DMS 273 treated with DMSO at 0.1 percent for 48 hours (cell line): ENCODE data around the gene TAS2R13.

Source experiments
- DNase-seq: peaks from one replicate; lab custom pipeline; 2025; lab: John Stamatoyannopoulos, UW

Gene TAS2R13, protein sequence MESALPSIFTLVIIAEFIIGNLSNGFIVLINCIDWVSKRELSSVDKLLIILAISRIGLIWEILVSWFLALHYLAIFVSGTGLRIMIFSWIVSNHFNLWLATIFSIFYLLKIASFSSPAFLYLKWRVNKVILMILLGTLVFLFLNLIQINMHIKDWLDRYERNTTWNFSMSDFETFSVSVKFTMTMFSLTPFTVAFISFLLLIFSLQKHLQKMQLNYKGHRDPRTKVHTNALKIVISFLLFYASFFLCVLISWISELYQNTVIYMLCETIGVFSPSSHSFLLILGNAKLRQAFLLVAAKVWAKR

DNA sequence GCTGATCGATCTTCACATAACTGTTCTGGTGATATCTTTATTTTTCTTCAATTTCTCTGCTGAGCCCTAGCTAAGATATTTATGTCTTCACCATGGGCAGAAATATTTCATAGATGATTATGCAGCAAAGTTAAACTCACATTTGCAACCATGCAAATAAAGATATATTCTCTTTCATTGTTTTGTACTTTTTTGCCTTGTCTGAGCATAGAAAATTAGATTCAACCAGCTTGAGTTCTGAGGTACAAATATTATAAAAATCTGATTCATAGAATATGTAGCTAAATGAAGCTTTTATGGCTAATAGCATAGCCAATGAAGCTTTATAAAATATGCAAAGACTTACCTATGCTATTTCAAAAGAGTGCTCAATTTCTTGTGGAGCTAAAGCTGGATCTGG, at the start of gene TAS2R13:
TSS of gene TAS2R13 (minus strand) at position 101 of the 400 bp plus-strand sequence. CDS start 264 bp downstream, outside the sequence.
- no peak for DNase-seq

DNA sequence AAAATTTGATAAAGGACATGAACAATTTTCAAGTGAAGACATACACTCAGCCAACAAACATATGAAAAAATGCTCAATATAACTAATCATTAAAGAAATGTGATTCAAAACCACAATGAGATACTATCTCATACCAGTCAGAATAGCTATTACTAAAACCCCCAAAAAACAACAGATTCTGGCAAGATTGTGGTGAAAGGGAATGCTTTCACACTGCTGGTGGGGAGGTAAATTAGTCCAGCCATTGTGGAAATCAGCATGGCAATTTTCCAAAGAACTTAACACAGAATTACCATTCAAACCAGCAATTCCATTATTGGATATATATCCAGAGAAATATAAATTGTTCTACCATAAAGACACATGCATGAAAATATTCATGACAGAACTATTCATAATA, 48.4 kb upstream of the TAS2R13 start:
- no peak for DNase-seq

DNA sequence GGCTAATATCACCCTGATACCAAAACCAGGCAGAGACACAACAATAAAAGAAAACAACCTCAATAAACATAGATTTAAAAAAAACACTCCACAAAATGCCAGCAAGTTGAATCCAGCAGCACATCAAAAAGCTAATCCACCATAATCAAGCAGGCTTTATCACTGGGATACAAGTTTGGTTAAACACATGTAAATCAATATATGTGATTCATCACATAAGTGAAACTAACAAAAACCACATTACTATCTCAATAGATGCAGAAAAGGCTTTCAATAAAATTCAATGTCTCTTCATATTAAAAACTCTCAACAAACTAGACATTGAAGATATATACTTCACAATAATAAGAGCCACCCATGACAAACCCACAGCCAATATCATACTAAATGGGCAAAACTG, 46.7 kb upstream of the TAS2R13 start:
- DNase-seq: no peak

DNA sequence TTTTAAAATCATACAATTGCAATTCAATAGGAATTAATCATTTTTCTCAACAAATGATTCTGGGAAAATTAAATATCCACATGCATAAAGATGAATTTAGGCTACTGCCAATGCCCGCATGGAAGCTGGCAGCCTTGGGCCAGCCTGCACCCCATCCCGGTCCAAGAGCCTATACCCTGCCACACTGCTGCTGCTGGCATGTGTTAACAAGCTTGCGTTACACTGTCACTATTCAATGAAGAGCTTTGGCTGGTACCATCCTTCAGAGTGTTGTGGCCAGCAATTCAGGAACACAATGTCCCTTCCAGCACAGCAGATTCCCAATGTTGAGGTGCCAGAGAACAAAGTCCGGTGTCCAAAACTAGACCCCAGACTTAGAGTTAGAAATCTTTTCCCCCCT, 43.3 kb upstream of the TAS2R13 start:
- no peak for DNase-seq

DNA sequence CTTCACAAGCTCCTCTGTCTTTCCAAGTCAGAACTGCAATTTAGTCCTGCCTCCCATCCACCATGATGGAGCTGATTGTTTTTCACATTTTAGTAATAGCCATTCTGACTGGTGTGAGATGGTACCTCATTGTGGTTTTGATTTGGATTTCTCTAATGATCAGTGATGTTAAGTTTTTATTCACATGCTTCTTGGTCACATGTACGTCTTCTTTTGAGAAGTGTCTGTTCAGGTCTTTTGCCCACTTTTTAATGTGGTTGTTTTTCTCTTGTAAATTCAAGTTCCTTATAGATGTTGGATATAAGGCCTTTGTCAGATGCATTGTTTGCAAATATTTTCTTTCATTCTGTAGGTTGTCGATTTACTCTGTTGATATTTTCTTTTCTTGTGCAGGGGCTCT, 33.8 kb upstream of the TAS2R13 start:
- DNase-seq: no peak

DNA sequence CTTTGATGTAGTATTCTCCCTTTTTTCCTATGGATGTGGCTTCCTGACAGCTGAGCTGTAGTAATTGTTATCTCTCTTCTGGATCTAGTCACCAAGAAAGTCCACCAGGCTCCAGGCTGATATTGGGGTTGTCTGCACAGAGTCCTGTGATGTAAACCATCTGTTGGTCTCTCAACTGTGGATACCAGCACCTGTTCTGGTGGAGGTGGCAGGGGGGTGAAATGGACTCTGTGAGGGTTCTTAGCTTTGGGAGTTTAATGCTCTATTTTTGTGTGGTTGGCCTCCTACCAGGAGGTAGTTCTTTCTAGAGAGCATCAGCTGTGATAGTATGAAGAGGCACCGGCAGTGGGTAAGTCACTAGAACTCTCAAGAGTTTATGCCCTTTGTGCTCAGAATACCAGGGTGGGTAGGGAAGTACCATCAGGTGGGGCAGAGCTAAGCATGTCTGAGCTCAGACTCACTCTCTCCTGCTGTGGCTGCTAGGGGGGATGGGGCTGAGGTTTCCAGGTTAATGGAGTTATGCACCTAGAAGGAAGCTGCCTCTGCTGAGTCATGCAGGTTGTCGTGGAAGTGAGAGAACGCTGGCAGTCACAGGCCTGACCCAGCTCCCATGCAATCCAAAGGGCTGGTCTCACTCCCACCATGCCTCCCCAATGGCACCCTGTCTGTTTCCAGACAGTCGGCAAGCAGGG, 32.7 kb upstream of the TAS2R13 start:
- DNase-seq: no peak

DNA sequence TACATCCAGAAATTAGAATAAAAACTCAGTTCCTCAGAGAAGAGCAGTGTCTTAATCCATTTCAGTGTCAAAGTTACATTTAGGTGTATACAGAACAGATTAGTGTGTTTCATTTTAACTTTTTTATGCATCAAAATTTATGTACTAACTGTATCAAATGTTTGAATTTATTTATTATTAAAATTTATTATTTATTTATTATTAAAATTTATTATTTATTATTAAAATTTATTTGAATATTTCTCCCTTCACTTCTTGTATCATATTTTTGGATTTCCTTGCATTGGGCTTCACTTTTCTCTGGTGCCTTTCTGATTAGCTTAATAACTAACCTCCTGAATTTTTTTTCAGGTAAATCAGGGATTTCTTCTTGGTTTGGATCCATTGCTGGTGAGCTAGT, 32.0 kb upstream of the TAS2R13 start:
- no peak for DNase-seq

DNA sequence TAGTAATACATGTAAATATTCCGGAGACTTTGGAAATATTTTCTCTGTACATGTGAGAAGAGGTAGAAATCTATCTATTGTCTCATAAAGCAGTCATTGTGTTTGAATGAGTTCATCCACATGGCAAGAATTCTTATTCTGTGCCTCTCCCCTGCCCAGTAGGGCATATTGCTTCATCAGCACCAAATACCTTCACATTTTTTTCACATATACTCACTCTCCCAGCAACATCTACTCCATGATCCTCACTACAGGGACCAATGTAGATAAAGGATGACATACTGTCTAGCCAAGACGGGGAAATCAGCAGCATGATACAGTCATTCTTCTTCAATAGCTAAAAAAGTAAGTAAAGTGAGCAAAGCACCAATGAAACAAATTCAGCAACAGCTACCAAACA, 31.0 kb upstream of the TAS2R13 start:
- no peak for DNase-seq

DNA sequence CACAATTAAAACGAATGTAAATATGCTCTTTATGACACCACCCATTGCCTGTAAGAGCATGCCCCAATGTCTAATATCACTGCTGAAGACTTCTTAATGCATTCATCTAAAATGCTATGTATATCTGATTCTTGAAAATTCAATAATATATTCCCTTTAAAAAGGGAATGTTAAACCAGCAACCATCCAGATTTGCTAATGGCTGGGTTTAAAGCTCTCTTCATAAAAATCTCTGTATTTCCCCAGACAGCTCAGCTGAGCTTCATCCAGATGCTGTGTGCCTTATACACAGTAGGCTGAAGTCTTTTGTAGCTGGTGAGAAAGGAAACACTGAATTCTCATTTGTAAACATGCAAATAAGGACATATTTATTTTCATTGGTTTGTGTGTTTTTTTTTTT, 29.8 kb upstream of the TAS2R13 start, which contains the start of gene TAS2R14:
TSS of gene TAS2R14 (minus strand) at position 101 of the 400 bp plus-strand sequence. CDS start at position 45, 56 bp downstream.
- DNase-seq: no peak

DNA sequence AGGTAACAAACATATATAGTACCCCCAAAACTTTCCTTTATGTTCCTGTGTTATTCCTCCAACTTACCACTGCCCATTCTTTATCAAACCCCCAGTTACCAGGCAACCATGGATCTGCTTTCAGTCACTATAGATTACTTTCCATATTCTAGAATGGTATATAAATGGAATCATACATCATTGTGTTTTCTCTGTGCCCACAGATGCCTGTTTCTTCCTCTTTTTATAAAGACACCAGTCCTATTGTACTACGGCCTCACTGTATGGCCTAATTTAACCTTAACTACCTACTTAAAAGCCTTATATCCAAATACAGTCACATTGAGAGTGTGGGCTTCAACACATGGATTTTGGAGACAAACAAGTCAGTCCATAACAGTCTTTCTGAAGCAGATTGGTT, 27.1 kb upstream of the TAS2R13 start:
- no peak for DNase-seq

DNA sequence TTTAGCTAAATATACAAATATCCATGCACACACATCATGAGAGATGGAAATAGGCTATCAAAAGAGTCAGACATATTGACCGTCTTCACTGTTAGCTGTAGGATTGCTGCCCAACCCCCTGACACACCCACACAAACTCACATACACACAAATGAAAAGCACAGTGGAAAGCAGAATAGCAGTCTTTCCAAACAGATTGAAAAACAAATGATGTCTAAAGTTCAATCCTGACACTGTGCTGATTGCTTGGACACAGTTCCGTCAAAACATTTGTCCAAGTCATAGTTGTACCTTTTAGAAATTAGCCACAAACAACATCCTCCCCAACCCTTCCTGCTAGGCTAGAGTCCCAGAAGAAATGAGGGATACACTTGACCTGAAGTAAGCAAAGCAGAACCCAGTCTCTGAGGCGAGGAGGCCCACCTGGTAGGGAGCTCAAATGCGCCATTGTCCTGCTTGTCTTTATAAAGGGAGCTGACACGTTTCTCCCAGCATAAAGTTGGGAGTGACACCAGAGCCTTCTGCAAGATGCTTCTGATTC, 19.5 kb upstream of the TAS2R13 start, which contains the start of gene PRH2:
TSS of gene PRH2 (plus strand) at position 491 of the 541 bp plus-strand sequence. CDS start at position 529, 38 bp downstream.
- DNase-seq: no peak

DNA sequence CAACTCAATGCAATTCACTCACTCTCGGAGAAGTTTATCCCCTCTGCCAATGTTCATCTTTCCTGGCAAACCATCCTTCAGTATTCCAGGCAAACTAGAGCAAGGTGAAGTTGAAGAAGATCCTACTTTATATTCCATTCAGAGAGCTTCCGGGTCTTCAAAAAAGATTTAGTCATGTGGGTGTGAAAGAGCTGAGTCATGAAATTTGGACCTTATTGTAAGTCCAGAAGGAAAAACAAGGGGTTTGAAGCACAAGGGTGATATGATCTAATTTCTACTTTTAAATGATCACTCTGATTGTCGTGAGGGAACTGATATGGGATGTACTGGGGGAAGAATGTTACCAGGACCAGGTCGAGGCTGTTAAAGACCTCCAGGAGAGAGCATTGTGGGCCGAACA, 16.9 kb upstream of the TAS2R13 start:
- DNase-seq: no peak

DNA sequence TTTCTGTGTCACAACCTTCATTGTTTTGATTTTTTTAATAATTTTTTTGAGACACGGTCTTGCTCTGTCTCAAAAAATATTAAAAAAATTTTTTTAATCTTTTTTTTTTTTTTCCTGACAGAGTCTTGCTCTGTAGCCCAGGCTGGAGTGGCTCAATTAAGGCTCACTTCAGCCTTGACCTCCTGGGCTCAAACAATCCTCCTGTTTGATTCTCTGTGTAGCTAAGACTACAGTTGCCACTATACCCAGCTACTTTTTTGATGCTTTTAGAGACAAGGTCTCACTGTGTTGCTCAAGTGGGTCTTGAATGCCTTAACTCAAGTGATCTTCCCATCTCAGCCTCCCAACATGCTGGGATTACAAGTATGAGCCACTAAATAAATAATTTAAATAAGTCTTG, 10.4 kb upstream of the TAS2R13 start:
- no peak for DNase-seq

DNA sequence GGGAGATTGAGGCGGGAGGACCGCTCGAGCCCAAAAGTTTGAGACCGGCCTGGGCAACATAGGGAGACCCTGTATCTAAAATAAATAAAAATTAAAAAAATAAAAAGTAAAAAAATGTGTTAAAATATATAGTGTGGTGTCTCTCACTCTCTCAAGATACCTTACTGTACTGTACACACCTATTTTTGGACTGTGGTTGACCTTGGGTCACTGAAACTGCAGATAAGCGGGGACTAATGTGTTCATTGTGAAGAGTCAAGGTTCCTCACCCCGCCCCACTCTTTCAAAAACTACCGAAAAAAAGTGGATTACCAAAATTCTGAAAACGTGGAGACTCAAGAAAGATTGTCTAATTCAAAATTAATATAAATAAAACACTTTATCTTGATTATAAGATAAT, 1.0 kb upstream of the TAS2R13 start:
- no peak for DNase-seq

DNA sequence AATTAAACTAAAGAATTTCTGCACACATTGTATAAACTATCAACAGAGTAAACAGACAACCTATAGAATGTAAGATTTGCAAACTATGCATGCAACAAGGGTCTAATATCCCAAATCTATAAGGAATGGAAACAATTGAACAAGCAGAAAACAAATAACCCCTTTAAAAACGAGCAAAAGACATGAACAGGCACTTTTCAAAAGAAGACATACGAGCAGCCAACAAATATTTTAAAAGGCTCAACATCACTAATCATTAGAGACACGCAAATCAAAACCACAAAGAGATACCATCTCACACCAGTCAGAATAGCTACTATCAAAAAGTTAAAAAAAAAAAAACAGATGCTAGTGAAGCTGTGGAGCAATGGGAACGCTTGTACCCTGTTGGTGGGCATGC, 4.7 kb downstream of the TAS2R13 start:
- DNase-seq: no peak

DNA sequence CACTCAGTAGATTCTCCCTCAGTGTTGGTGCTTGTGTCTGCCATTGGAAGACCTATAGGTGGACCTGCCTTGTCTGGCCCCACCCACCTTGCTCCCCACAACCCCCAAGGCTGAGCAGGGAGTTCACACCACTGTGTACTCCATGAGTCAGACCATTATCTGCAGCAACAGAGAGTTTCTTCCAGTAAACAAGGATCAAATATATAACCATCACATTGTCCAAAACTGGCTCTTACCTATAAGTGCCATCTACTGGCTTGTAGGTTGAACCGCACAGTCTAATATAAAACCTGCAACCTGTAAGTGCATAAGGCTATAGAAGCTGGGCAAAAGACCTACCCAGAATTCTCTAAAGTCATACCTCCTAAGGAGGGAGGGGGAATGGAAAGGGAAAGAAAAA, 7.9 kb downstream of the TAS2R13 start:
- no peak for DNase-seq

DNA sequence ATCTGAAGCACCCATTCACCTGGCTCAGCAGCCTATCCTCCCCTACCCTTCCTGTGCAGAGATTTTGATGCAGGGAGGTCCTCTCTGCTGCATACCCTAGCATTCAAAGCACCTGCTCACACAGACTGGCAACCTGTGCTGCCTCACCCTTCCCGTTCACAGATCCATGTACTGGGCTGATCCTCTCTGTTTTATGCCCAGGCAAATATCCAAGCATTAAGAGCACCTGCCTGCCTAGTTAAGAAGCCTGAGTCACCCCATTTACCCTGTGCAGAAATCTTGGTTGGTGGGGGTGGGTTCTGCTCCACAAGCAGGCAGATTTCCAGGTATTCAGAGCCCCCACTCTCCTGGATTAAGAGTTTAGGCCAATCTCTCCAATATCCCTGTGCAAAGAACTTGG, 8.4 kb downstream of the TAS2R13 start:
- DNase-seq: no peak

DNA sequence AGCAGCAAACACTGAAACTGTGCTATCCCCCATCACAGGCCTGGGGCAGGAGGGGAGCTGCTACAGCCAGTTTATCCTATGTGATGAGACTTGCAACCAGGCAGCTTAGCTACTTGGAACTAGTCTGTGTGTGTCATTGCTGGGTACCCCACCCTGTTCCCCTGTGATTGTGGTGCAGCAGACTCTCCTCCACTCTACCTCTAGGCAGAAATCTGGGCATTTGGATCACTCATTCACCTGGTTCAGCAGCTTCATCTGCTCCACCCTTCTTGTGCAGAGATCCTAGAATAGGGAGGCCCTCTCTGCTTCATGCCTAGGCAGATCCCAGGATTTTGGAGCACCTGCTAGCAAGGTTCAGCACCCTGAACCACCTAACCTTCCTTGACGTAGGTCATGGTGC, 8.8 kb downstream of the TAS2R13 start:
- no peak for DNase-seq

DNA sequence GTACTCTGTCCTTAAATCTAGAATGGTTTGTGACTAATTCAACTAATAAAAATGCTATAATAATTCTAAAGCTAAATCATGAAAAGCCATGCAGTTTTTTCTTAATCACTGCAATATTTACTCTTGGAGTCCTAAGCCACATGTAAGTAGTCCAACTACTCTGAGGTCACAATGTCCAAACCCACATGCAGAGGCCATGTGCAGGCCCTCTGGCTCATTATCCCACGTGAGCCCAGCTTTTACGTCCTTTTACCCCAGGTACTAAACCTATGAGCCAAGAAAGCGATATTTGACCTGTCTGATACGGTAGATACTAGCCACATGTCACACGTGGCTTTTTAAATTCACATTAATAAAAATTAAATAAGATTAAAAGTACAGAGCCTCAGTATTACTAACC, 12.5 kb downstream of the TAS2R13 start:
- no peak for DNase-seq

DNA sequence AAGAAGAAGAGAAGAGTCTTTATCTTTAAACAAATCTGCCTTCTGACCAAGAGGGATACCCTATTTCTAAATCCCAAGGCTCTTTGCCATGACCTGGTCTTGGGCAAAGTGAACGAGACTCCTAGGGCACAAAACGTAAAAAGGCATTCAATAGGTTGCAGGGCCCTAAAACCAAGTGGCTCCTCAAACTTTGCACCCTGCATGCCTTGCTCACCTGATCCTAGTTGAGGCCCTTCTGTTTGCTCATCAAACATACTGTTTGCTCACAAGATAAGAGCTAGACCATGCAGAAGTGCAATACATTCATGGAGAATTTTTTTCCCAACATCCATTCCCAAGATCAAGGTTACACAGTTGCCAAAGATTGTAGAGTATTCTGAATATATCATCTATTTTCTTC, 17.4 kb downstream of the TAS2R13 start:
- DNase-seq: no peak

DNA sequence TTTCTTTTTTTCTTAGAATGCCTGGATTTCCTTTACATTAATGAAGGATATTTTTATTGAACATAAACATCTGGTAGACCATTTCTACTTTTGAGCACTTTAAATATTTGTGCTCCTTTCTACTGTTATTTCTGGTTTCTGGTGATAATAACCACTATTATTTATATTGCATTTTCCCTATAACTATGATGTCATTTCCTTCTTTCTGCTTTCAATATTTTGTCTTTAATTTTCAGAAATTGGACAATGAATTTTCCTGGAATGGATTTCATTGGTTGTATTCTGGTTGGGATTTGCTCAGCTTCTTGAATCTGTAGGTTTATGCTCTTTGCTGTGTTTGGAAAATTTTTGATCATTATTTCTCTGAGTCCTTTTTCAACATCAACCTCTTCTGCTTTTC, 20.1 kb downstream of the TAS2R13 start:
- DNase-seq: no peak

DNA sequence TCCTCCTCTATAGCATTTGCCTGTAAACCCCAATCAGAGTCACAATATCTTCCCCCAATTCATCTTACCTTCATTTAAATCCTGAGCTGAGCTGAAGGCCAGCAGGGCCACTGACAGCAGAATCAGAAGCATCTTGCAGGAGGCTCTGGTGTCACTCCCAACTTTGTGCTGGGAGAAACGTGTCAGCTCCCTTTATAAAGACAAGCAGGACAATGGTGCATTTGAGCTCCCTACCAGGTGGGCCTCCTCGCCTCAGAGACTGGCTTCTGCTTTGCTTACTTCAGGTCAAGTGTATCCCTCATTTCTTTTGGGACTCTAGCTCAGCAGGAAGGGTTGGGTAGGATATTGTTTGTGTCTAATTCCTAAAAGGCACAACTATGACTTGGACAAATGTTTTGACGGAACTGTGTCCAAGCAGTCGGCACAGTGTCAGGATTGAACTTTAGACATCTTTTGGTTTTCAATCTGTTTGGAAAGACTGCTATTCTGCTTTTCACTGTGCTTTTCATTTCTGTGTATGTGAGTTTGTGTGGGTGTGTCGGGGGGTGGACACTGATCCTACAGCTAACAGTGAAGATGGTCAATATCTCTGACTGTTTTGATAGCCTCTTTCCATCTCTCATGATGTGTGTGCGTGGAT, 25.2 kb downstream of the TAS2R13 start, which contains the start of gene PRH1:
TSS of gene PRH1 (minus strand) at position 170 of the 640 bp plus-strand sequence. CDS start at position 132, 38 bp downstream.
- no peak for DNase-seq

DNA sequence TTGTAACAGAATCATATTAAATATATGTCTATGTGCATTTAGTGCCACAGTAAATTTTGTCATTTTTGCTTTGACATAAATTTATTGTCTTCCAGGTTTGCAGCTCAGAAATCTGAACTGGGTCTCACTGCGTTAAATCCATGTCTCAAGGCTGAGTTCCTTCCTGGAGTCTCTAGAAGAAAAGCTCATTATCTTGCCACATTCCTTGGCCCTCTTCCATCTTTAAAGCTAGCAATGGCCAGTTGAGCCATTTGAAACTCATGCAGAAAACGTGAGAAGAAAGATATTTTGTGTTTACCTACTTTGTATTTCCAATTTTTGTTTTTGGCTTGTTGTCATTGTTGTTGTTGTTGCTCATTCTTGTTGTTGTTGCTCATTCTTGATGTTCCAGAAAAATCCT, 36.0 kb downstream of the TAS2R13 start:
- DNase-seq: no peak
